G401 (cell line): Measurements from ENCODE around the gene SCNM1. TPM values are rescaled to one million over a fixed set of nuclear protein-coding genes. Genes with fewer than 3 reads are reported as not detected.

ENCODE experiments used
- DNase-seq: peaks from one replicate; pipeline ENCODE4 v3.0.0-alpha.2; 2015; ENCODE audit warnings: low spot score
- in situ Hi-C: cut with HindIII; loops from 2 replicates; pipeline ENCODE4 v1.10.0; 2016; ENCODE audit warnings: low sequenced_read_pairs, mixed read lengths
- total RNA-seq: library from RNA; depleted of rRNA; stranded (reverse); fragments of >200 nt; shearing (Covaris generic); gene quantifications from 2 replicates; pipeline ENCODE4 v1.2.3, GENCODE V29; 2014; rRNA removed

SCNM1 gene, protein sequence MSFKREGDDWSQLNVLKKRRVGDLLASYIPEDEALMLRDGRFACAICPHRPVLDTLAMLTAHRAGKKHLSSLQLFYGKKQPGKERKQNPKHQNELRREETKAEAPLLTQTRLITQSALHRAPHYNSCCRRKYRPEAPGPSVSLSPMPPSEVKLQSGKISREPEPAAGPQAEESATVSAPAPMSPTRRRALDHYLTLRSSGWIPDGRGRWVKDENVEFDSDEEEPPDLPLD
- 44.3 and 57.7 TPM in 2 replicates for total RNA-seq

- peak; percentile 98 for DNase-seq
- in situ Hi-C loops, result no loop called here
Measured at GRCh38 chr1:151165738-151166504, at the start of gene SCNM1, which contains the start of gene LYSMD1. SCNM1 (plus strand) TSS chr1:151166144; CDS start chr1:151166153, 9 bp downstream. LYSMD1 (minus strand) TSS chr1:151165902; CDS start chr1:151165258, 644 bp downstream.

GRCh38 chr1:151124763-151125403, 41.1 kb upstream of the SCNM1 start:
- DNase-seq, result no peak
- in situ Hi-C loops, result no loop called here

GRCh38 chr1:151128800-151129199, 37.1 kb upstream of the SCNM1 start:
- in situ Hi-C loops, result no loop called here
- no peak for DNase-seq

DNA sequence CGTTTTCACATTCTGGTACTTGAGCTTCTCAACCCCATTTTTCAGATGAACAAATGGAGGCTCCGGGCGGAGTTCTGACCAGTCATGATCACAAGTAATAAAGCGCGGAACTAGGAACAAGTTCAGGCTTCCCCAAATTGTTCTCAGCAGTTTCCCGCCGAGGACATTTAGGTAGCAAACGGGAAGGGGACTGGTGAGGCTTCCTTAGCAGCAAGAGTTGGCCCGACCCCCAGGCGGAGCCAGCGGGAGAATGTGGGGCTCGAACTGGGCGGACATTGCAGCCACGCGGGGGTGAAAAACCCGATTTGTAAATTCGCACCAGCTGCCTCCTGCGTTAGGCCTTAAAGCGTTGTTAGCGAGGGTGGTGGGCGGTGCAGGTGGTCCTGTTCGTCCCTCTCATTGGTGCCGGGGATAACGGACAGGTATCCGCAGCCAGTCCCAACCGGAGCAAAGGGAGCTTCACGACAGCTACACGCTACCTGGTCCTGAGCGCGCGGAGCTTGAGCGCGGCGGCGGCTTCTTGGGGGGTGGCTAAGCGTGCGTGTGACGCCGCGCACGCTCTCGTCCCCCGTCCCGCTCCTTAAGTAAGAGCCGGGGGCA, 34.9 kb upstream of the SCNM1 start:
- in situ Hi-C loops, result no loop called here
- DNase-seq, result peak; percentile 96

DNA sequence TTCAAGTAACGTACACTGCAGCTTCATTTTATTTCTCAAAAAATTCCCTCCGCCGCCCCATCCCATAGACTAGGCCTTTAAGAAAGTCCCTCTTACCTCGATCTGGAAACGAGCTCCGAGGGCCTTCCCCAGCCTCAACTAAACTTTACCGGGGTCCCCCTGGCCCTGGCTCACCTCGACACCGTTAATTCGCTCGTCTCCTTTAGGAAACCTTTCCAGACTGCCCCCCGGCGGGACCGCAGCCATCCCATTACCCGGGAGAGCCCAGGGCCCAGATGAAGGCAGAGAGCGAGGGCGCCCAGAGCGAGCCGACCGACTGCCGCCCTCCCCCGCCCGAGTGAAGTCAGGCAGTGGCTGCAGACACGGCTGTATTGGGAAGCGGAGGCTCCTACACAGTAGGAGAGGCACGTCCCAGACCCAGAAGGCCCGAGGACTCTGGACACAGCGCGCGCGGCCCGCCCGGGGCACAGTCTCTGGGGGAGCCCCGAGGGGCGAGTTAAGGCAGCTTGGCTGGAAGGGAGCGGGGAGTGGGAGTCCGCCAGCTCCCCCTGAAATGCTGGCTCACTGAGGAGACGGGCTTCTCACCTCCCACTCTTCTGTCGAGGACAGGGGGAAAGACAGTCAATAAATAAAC, 34.1 kb upstream of the SCNM1 start:
- no peak for DNase-seq
- in situ Hi-C loops, result no loop called here

DNA sequence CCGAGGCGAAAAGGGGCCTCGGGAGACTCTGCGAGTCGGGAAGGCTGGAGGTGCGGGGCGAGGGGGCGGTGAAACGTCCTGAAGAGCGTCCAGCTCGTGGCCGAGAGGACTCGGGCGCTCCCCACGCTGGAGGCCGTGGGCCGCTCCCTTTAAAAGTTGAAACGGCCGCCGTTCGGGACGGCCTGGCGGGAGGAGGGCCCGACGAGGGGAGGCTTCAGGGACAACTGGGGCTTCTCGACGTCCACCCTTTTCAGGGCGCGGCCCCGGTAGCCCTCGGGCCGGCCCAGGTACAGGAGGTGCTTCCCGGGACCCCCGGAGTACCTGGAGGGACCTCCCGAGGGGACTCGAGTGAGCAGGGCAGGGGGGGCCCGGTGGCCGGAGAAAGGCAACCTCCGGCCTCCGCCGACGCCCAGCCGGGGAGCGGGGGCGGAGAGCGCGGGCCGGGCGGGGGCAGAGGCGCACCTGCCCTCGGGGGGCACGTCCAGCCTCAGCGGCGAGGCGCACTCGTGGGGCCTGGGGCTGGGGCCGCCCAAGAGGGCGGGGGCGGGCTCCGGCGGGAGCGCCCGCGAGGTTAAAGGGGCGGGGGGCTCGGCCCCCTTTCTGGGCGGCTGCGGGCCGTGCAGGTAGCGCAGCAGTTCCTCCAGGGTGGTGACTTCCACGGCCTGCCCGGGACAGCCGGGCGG, 33.5 kb upstream of the SCNM1 start:
- DNase-seq, result no peak
- in situ Hi-C loops, result no loop called here

- in situ Hi-C loops, result no loop called here
- DNase-seq, result no peak
Measured at GRCh38 chr1:151133018-151133806, 32.7 kb upstream of the SCNM1 start.

GRCh38 chr1:151134396-151134795, 31.5 kb upstream of the SCNM1 start:
- DNase-seq, result no peak
- in situ Hi-C loops, result no loop called here

- DNase-seq, result no peak
- in situ Hi-C loops, result no loop called here
Measured at GRCh38 chr1:151134991-151135390, 31.0 kb upstream of the SCNM1 start.

DNA sequence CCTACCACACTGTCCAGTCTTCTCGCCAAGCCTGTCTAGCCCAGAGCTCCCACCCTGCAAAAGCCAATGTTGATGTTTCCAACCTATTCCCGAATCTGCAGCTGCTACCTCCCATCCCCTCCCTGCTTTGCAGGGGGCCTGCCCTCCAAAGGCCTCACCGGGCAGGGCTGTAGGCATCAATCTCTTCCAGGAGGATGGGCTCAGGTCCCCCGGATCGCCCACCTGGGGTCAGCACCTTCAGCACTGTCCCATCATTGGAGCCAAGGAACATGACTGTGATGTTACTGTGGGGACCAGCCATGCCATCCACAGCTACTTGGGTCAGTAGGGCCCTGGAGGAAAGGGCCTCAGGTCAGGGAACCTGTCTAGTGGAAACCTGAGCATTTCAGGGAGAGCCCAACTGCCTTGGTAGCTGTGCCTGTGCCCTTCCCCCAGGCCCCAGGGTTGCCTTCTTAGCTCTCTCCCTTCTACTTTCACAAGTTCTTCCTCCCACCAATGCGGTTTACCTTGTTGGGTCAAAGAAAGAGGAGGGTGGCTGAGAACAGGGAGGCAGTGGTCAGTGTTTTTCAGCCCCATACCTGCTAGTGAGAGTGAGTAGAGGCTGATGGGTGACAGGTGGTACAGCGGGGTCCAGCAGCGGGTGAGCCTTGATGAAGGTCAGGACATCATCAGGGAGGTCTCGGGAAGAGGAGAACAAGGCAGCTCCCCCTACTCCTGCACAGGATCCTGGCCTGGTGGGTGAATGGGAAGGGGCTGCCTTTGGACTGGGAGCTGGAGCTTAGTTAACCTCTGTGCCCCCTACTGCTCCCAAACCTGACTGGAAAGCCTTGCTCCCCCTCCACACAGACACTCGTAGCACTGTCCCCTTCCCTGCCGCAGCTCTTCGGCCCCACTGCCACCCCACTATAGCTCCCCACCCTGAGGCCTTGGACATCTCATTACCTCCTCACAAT, 30.2 kb upstream of the SCNM1 start:
- in situ Hi-C loops, result no loop called here
- DNase-seq, result no peak

- in situ Hi-C loops, result no loop called here
- no peak for DNase-seq
Measured at GRCh38 chr1:151137789-151138188, 28.2 kb upstream of the SCNM1 start.

- DNase-seq, result no peak
- in situ Hi-C loops, result no loop called here
Measured at GRCh38 chr1:151142411-151143056, 23.4 kb upstream of the SCNM1 start.

DNA sequence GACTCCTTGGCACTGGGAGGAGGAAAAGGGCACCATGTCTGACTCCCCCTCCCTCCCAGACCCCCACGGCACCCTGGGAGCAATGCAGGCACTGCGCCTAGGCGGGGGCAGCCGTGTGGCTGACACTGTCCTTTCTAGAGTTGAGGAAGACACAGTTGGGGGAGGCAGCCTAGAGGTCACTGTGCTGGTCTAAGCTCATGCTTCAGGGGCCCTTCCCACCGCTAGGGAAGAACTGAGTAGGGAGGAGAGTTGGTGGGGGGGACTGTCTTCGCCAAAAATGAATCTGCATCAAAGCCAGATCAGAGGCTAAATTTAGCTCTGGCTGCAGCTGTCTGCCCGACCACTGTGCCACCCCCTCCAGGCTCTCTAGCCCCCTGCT, 22.9 kb upstream of the SCNM1 start:
- in situ Hi-C loops, result no loop called here
- DNase-seq, result no peak

DNA sequence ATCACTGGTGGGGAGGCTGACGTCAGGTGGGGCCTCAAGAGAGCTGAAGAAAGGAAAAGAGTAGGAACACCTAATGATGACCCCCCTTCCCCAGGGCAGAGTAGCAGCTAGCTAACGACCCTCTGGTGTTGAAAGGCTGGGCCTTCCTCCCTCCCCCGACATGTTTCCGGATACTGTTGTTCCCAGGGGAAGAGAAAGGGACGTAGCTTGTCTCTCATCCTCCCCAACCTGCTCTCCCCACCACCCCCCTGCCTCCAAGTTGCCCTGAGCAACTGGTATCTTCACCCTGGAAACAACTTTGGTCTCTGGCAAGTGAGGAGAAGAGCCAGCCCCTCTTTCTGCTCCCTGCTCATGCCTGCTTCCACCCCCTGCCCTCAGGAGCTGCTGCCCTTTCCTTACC, 22.0 kb upstream of the SCNM1 start:
- in situ Hi-C loops, result no loop called here
- no peak for DNase-seq

GRCh38 chr1:151144474-151145303, 21.3 kb upstream of the SCNM1 start:
- in situ Hi-C loops, result no loop called here

More at GRCh38 chr1:151144474-151145303, 21.3 kb upstream of the SCNM1 start:
- DNase-seq, result peak; percentile 32
